GM18909 (cell line): ENCODE measurements around the gene ANO9.

Source experiments
- ATAC-seq: cut with Tn5 transposase; IDR thresholded peaks from one replicate; pipeline ENCODE4 v1.9.1; 2021; ENCODE audit warnings: mild to moderate bottlenecking; ENCODE audit not compliant: unreplicated experiment, poor library complexity

ANO9 gene

GRCh38 chr11:375065-376025, 66.5 kb downstream of the ANO9 start:
- no peak for ATAC-seq

- ATAC-seq = no peak
Measured at GRCh38 chr11:373716-374551, 67.9 kb downstream of the ANO9 start.

- ATAC-seq = no peak
Measured at GRCh38 chr11:372809-373715, 68.7 kb downstream of the ANO9 start.

GRCh38 chr11:371716-372590, 69.9 kb downstream of the ANO9 start:
- ATAC-seq = no peak

- no peak for ATAC-seq
Measured at GRCh38 chr11:371051-371450, 70.8 kb downstream of the ANO9 start.

GRCh38 chr11:370070-370941, 71.5 kb downstream of the ANO9 start:
- ATAC-seq = no peak

GRCh38 chr11:369336-370018, 72.3 kb downstream of the ANO9 start, which contains the start of gene B4GALNT4:
TSS of gene B4GALNT4 (plus strand) at chr11:369499. CDS start at chr11:369804, 305 bp downstream.
- ATAC-seq = no peak

GRCh38 chr11:368414-369335, 73.1 kb downstream of the ANO9 start:
- ATAC-seq = no peak

GRCh38 chr11:367956-368413, 73.8 kb downstream of the ANO9 start:
- ATAC-seq = no peak
